NCI-H2171 treated with DMSO at 0.1 percent for 48 hours (cell line): ENCODE measurements around the gene RSPH4A.
A peak's percentile ranks its signal among the peaks of the same experiment; 100 is the strongest.
"Not testable (repeated sequence)": the region's sequence is repeated elsewhere in the genome, so short reads cannot be mapped to it uniquely, and the experiment has no call there.

Experiments
- DNase-seq: peaks from one replicate; lab custom pipeline; 2025; lab: John Stamatoyannopoulos, UW

Gene RSPH4A

GRCh38 chr6:116629563-116629981, 13.3 kb downstream of the RSPH4A start:
- DNase-seq = no peak

- no peak for DNase-seq
Measured at GRCh38 chr6:116631379-116631990, 15.2 kb downstream of the RSPH4A start.

GRCh38 chr6:116633685-116634084, 17.4 kb downstream of the RSPH4A start:
- no peak for DNase-seq

- DNase-seq = no peak
Measured at GRCh38 chr6:116648156-116648555, 31.9 kb downstream of the RSPH4A start.

- no peak for DNase-seq
Measured at GRCh38 chr6:116649129-116649528, 32.9 kb downstream of the RSPH4A start.

- DNase-seq = no peak
Measured at GRCh38 chr6:116651916-116652315, 35.6 kb downstream of the RSPH4A start.

- no peak for DNase-seq
Measured at GRCh38 chr6:116661594-116661993, 45.3 kb downstream of the RSPH4A start.

- no peak for DNase-seq
Measured at GRCh38 chr6:116662202-116662601, 45.9 kb downstream of the RSPH4A start.

GRCh38 chr6:116663308-116663707, 47.0 kb downstream of the RSPH4A start:
- no peak for DNase-seq

GRCh38 chr6:116664169-116664568, 47.9 kb downstream of the RSPH4A start:
- DNase-seq = not testable (repeated sequence)

GRCh38 chr6:116665464-116665863, 49.2 kb downstream of the RSPH4A start:
- no peak for DNase-seq

GRCh38 chr6:116666869-116667268, 50.6 kb downstream of the RSPH4A start:
- DNase-seq = no peak

GRCh38 chr6:116667623-116668022, 51.3 kb downstream of the RSPH4A start:
- no peak for DNase-seq

GRCh38 chr6:116672306-116672705, 56.0 kb downstream of the RSPH4A start:
- no peak for DNase-seq

GRCh38 chr6:116676021-116676420, 59.7 kb downstream of the RSPH4A start:
- no peak for DNase-seq

- DNase-seq = peak; percentile 96
Measured at GRCh38 chr6:116680880-116681672, 64.8 kb downstream of the RSPH4A start, which contains the start of gene KPNA5. KPNA5 (plus strand) TSS chr6:116681211; CDS start chr6:116681335, 124 bp downstream.

- peak; percentile 28 for DNase-seq
Measured at GRCh38 chr6:116682334-116682712, 66.0 kb downstream of the RSPH4A start.
